Epithelial cell of proximal tubule (primary cell): ENCODE measurements around the gene DNASE1L3. TPM values are rescaled to one million over a fixed set of nuclear protein-coding genes. Genes with fewer than 3 reads are reported as not detected.

Experiments used
- DNase-seq: peaks from one replicate; pipeline ENCODE4 v3.0.0-alpha.2; 2011; ENCODE audit warnings: low read depth
- H3K4me3 ChIP-seq: 2 replicates; pipeline ENCODE4 v1.5.1; 2011; ENCODE audit warnings: low read depth, mild to moderate bottlenecking, low read length
- CTCF ChIP-seq: conservative IDR thresholded peaks from 2 replicates; pipeline ENCODE4 v1.5.1; 2012; ENCODE audit warnings: low read depth, mild to moderate bottlenecking, low read length
- total RNA-seq: library from RNA; depleted of rRNA; stranded (reverse); fragments of >200 nt; gene quantifications from 2 replicates; pipeline ENCODE4 v1.2.3, GENCODE V29; 2015

The DNASE1L3 gene
- total RNA-seq, 1 donor from 2014 or later, result not detected

GRCh38 chr3:58157700-58158099 is 53.1 kb downstream of the DNASE1L3 start:
- no peak for TF ChIP-seq CTCF
- no peak for DNase-seq
- no peak overlapping the region for H3K4me3 ChIP-seq

GRCh38 chr3:58155838-58156237 is 54.9 kb downstream of the DNASE1L3 start:
- TF ChIP-seq CTCF, result no peak
- no peak for DNase-seq
- no peak overlapping the region for H3K4me3 ChIP-seq

GRCh38 chr3:58154626-58155449 is 55.9 kb downstream of the DNASE1L3 start:
- TF ChIP-seq CTCF, result no peak

GRCh38 chr3:58153371-58153770 is 57.4 kb downstream of the DNASE1L3 start:
- no peak for DNase-seq
- TF ChIP-seq CTCF, result no peak
- no peak overlapping the region for H3K4me3 ChIP-seq

More at GRCh38 chr3:58154626-58155449, 55.9 kb downstream of the DNASE1L3 start:
- no peak overlapping the region for H3K4me3 ChIP-seq
- no peak for DNase-seq

DNA sequence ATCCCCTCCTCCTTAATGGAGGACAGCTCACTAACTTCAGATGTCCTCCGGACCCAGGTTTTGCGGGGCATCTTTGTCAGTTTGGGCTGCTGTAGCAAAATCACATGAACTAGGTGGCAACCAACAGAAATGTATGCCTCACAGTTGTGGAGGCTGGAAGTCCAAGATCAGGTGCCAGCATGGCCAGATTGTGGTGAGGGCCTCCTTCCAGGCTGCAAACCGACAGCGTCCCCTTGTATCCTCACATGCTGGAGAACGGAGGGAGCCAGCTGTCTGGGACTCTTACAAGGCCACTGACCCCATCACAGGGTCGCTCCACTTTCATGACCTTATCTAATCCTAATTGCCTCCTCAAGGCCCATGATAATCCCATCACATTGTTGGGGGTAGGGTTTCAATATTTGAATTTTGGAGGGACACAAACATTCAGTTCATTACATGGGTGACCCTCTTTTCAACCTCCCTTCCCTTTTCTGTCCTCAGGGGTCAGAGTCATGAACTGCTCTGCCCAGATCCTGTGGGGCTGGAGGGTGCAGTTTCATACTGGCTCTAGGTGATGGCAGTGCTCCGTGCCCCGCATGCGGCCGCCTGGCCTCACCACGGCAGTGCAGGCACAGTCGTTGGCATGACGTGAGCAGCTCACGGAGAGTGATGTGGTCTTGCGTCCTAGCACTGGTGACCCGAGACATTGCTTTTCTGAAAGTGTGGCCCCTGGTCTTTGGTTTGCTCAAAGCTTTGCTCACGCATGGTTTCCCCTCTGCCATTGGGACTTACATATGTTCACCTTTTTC is 58.4 kb downstream of the DNASE1L3 start:
- H3K4me3 ChIP-seq, result no peak overlapping the region
- no peak for DNase-seq
- no peak for TF ChIP-seq CTCF

DNA sequence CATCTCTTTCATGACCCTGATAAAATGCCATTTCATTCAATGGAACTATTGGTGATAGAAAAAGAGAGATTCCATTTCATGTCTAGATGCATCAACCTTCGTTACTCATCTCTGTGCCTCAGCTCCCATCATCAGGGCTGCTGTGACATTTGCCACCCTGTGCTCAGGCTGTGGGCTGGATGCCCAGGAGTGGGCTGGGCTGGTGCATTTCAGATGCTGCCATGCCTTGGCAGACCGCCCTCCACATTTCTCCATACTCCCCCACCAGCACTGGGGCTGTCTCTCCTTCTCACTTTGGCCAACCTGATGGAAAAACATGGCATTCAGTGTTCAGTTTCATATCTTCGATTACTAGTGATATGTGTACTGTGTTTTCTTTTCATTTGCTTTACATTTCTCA is 59.1 kb downstream of the DNASE1L3 start:
- DNase-seq, result no peak
- no peak overlapping the region for H3K4me3 ChIP-seq
- no peak for TF ChIP-seq CTCF
